Fibroblast of the aortic adventitia (primary cell): ENCODE measurements around the gene ST8SIA4. TPM values are rescaled to one million over a fixed set of nuclear protein-coding genes. Genes with fewer than 3 reads are reported as not detected.
A peak's percentile ranks its signal among the peaks of the same experiment; 100 is the strongest.

Source experiments
- DNase-seq: peaks from one replicate; pipeline ENCODE4 v3.0.0-alpha.2; 2010; ENCODE audit warnings: low read depth
- H3K4me3 ChIP-seq: 2 replicates; pipeline ENCODE4 v1.5.1; 2011; ENCODE audit warnings: low read depth, mild to moderate bottlenecking, control low read depth, low read length, moderate library complexity
- CTCF ChIP-seq: IDR thresholded peaks from 2 replicates; pipeline ENCODE4 v1.5.1; 2011; ENCODE audit warnings: mild to moderate bottlenecking, low read length, control low read depth, inconsistent platforms; ENCODE audit not compliant: insufficient read depth
- total RNA-seq: library from RNA; depleted of rRNA; stranded (reverse); fragments of >200 nt; gene quantifications from 2 replicates; pipeline ENCODE4 v1.2.3, GENCODE V29; 2012; ENCODE audit warnings: low replicate concordance

Gene ST8SIA4
- total RNA-seq, 1 donor: 0.54 TPM

GRCh38 chr5:100797861-100798260 is 105.2 kb downstream of the ST8SIA4 start:
- peak; percentile 71 for DNase-seq
- no peak for TF ChIP-seq CTCF
- no peak overlapping the region for H3K4me3 ChIP-seq

GRCh38 chr5:100796851-100797250 is 106.2 kb downstream of the ST8SIA4 start:
- TF ChIP-seq CTCF: no peak
- H3K4me3 ChIP-seq: no peak overlapping the region

GRCh38 chr5:100794844-100795243 is 108.2 kb downstream of the ST8SIA4 start:
- no peak for DNase-seq
- no peak overlapping the region for H3K4me3 ChIP-seq
- TF ChIP-seq CTCF: no peak

More at GRCh38 chr5:100796851-100797250, 106.2 kb downstream of the ST8SIA4 start:
- DNase-seq: no peak

GRCh38 chr5:100794218-100794617 is 108.9 kb downstream of the ST8SIA4 start:
- TF ChIP-seq CTCF: no peak
- no peak overlapping the region for H3K4me3 ChIP-seq
- DNase-seq: no peak

GRCh38 chr5:100792781-100793180 is 110.3 kb downstream of the ST8SIA4 start:
- no peak overlapping the region for H3K4me3 ChIP-seq
- no peak for TF ChIP-seq CTCF
- no peak for DNase-seq

- no peak overlapping the region for H3K4me3 ChIP-seq
- DNase-seq: no peak
- no peak for TF ChIP-seq CTCF
These were observed 111.7 kb downstream of the ST8SIA4 start for GRCh38 chr5:100791391-100791790.

- no peak overlapping the region for H3K4me3 ChIP-seq
- no peak for DNase-seq
- TF ChIP-seq CTCF: no peak
These were observed 112.1 kb downstream of the ST8SIA4 start for GRCh38 chr5:100790951-100791350.
